HepG2 (cell line): ENCODE measurements around the gene CTSZ. TPM values are rescaled to one million over a fixed set of nuclear protein-coding genes. Genes with fewer than 3 reads are reported as not detected.

ENCODE experiments used
- ELF3 ChIP-seq: IDR thresholded peaks from 2 replicates; pipeline ENCODE4 v1.6.1; 2016; ENCODE audit warnings: missing genetic modification reagents, missing compliant biosample characterization
- GABPB1 ChIP-seq: IDR thresholded peaks from 2 replicates; pipeline ENCODE4 v1.6.1; 2016; ENCODE audit warnings: mild to moderate bottlenecking, missing genetic modification reagents, moderate library complexity, missing compliant biosample characterization
- GATA4 ChIP-seq: sonication (generic); IDR thresholded peaks from 2 replicates; pipeline ENCODE4 v1.6.1; 2016; ENCODE audit warnings: antibody characterized with exemption, low read depth, borderline replicate concordance
- GMEB1 ChIP-seq: sonication (generic); formaldehyde crosslinking; IDR thresholded peaks from 2 replicates; pipeline ENCODE4 v1.5.1; 2020; ENCODE audit warnings: missing genetic modification reagents, mild to moderate bottlenecking, borderline replicate concordance
- PHF5A ChIP-seq: IDR thresholded peaks from one replicate; pipeline ENCODE4 v1.6.1; 2018; ENCODE audit warnings: low read depth, missing genetic modification reagents; ENCODE audit not compliant: unreplicated experiment
- RBFOX2 ChIP-seq: fragments of 200-400 bp; formaldehyde crosslinking; IDR thresholded peaks from 2 replicates; pipeline ENCODE4 v1.6.1; 2017; ENCODE audit warnings: low read depth, mild to moderate bottlenecking, low read length
- RORA ChIP-seq: sonication (generic); formaldehyde crosslinking; IDR thresholded peaks from 2 replicates; pipeline ENCODE4 v1.5.0; 2020; ENCODE audit warnings: mild to moderate bottlenecking, missing genetic modification reagents, moderate library complexity
- THAP7 ChIP-seq: sonication (generic); formaldehyde crosslinking; IDR thresholded peaks from 2 replicates; pipeline ENCODE4 v1.8.1; 2023; ENCODE audit warnings: mild to moderate bottlenecking, missing genetic modification reagents
- ZBTB40 ChIP-seq, 2 experiments: fragments of 450-650 bp in 1 of 2; sonication (generic) in 1 of 2; formaldehyde crosslinking in 1 of 2; IDR thresholded peaks; 2 replicates each; pipeline versions ENCODE4 v1.6.1 to v1.8.0; 2016 to 2022; ENCODE audit warnings: antibody characterized with exemption in 1 of 2, mild to moderate bottlenecking in 1 of 2, missing genetic modification reagents in 1 of 2
- ZMYM3 ChIP-seq: sonication (generic); formaldehyde crosslinking; IDR thresholded peaks from 2 replicates; pipeline ENCODE4 v1.5.1; 2020; ENCODE audit warnings: mild to moderate bottlenecking, missing genetic modification reagents
- ZNF256 ChIP-seq: sonication (generic); formaldehyde crosslinking; conservative IDR thresholded peaks from 2 replicates; pipeline ENCODE4 v1.4.0; 2020; ENCODE audit warnings: missing genetic modification reagents
- ZNF333 ChIP-seq: sonication (generic); formaldehyde crosslinking; IDR thresholded peaks from 2 replicates; pipeline ENCODE4 v1.4.0; 2020; ENCODE audit warnings: mild to moderate bottlenecking, missing genetic modification reagents, borderline replicate concordance
- ZNF343 ChIP-seq: sonication (generic); formaldehyde crosslinking; IDR thresholded peaks from 2 replicates; pipeline ENCODE4 v1.4.0; 2020; ENCODE audit warnings: mild to moderate bottlenecking, missing genetic modification reagents
- ZNF724P ChIP-seq: sonication (generic); formaldehyde crosslinking; IDR thresholded peaks from 2 replicates; pipeline ENCODE4 v1.8.0; 2022; ENCODE audit warnings: missing genetic modification reagents, borderline replicate concordance
- ZNF788 ChIP-seq: sonication (generic); formaldehyde crosslinking; IDR thresholded peaks from 2 replicates; pipeline ENCODE4 v1.5.0; 2020; ENCODE audit warnings: mild to moderate bottlenecking, missing genetic modification reagents, borderline replicate concordance
- ZNF883 ChIP-seq: sonication (generic); formaldehyde crosslinking; IDR thresholded peaks from 2 replicates; pipeline ENCODE4 v1.5.1; 2020; ENCODE audit warnings: mild to moderate bottlenecking, missing genetic modification reagents; ENCODE audit errors: not compliant biosample characterization
- polyA plus RNA-seq, 8 experiments: library from polyadenylated mRNA; depleted of rRNA in 3 of 8; stranded (reverse) in 7 of 8; unstranded in 1 of 8; fragments of >200 nt; fragmentation: Illumina TruSeq in 4 of 8; extraction: Trizol in 4 of 8; gene quantifications; 2 replicates each; pipeline versions ENCODE4 v1.2.1 to v1.2.3, GENCODE V29; 2011 to 2016; ENCODE audit warnings: low read depth in 4 of 8, missing spikeins in 1 of 8, mixed read lengths in 1 of 8; ENCODE audit not compliant: insufficient read depth in 1 of 8
- total RNA-seq, 5 experiments: library from RNA; depleted of rRNA; stranded (reverse); fragments of >200 nt; fragmentation: Illumina TruSeq; extraction: Trizol; gene quantifications; 2 replicates each; pipeline ENCODE4 v1.2.3, GENCODE V29; 2016; ENCODE audit warnings: low read depth in 1 of 5

Gene CTSZ
- total and polyA plus RNA-seq, 2 of the 13 experiments (the other 11 are each of a cell fraction or from before 2014, with no cell fraction given), result 0.33 TPM; not detected in 1

GRCh38 chr20:59013031-59013951 lies 6.2 kb upstream of the CTSZ start (continued):
- no peak for TF ChIP-seq ZBTB40 (IDR thresholded peaks at IDR 0.05)
- 0 out of 2 replicates have a peak, but pooled peaks have one; percentile 30 for TF ChIP-seq ZBTB40 (CRISPR knock-in tag; IDR thresholded peaks at IDR 0.05)
- 0 out of 2 replicates have a peak, but pooled peaks have one; percentile 2 for TF ChIP-seq ZNF343 (CRISPR knock-in tag)
- TF ChIP-seq GMEB1 (CRISPR knock-in tag), result peak; percentile 9; the same call in 1 of the 2 replicates
- TF ChIP-seq ZNF788 (CRISPR knock-in tag), result no peak; the same call in 1 of the 2 replicates
- TF ChIP-seq THAP7 (CRISPR knock-in tag), result no peak
- TF ChIP-seq ZNF724P (CRISPR knock-in tag), result no peak
- no peak for TF ChIP-seq ZMYM3
- peak; percentile 5 for TF ChIP-seq ZNF883
- no peak for TF ChIP-seq ELF3 (CRISPR knock-in tag)
- 0 out of 2 replicates have a peak, but pooled peaks have one; percentile 20 for TF ChIP-seq ZNF256
- TF ChIP-seq PHF5A, result no peak
- peak; percentile 29; the same call in 1 of the 2 replicates for TF ChIP-seq ZNF333 (CRISPR knock-in tag)
- no peak for TF ChIP-seq RORA (CRISPR knock-in tag)
- TF ChIP-seq RBFOX2, result peak; percentile 41; the same call in 1 of the 2 replicates
- TF ChIP-seq GATA4, result no peak
- peak; percentile 5; the same call in 1 of the 2 replicates for TF ChIP-seq GABPB1
